H1 (cell line): ENCODE results near the gene SLC25A40.

ENCODE experiments used
- ATF2 ChIP-seq: IDR thresholded peaks from 2 replicates; pipeline ENCODE4 v1.6.1; 2012; ENCODE audit warnings: low read length, inconsistent platforms
- EZH2 ChIP-seq: fragments of 200-600 bp; sonication (generic); IDR thresholded peaks from 2 replicates; pipeline ENCODE4 v1.7.1; 2012; ENCODE audit warnings: low read depth, mild to moderate bottlenecking, moderate library complexity, low read length, inconsistent platforms; ENCODE audit not compliant: severe bottlenecking
- POLR2AphosphoS5 ChIP-seq: IDR thresholded peaks from 2 replicates; pipeline ENCODE4 v1.6.1; 2011; ENCODE audit warnings: low read depth, low read length
- RNF2 ChIP-seq: fragments of 200-900, 300-1000 bp; sonication (generic); IDR thresholded peaks from 2 replicates; pipeline ENCODE4 v1.7.1; 2016; ENCODE audit warnings: borderline replicate concordance, low read depth, mild to moderate bottlenecking, antibody characterized with exemption, low read length; ENCODE audit not compliant: poor library complexity, severe bottlenecking; ENCODE audit errors: missing control alignments

GRCh38 chr7:87850836-87851593, 25.1 kb downstream of the SLC25A40 start:
- no peak for TF ChIP-seq RNF2
- no peak for TF ChIP-seq ATF2
- no peak for TF ChIP-seq EZH2
- TF ChIP-seq POLR2AphosphoS5, result no peak
